Renal cortex interstitium (tissue), 11 donors: ENCODE measurements around the gene UBAC2. TPM values are rescaled to one million over a fixed set of nuclear protein-coding genes. Genes with fewer than 3 reads are reported as not detected.
"Not testable (repeated sequence)": the region's sequence is repeated elsewhere in the genome, so short reads cannot be mapped to it uniquely, and the experiment has no call there.

Experiments
- DNase-seq, 11 donors: peaks; one replicate each; pipeline ENCODE4 v3.0.0-alpha.2; 2013; ENCODE audit warnings: low read depth in 9 of 11, low spot score in 4 of 11; ENCODE audit errors: extremely low read depth in 1 of 11
- polyA plus RNA-seq, 3 donors: library from polyadenylated mRNA; unstranded; fragments of 120-200 nt; gene quantifications; one replicate each; pipeline ENCODE4 v1.2.1, GENCODE V29; 2013; ENCODE audit not compliant: insufficient read length in 3 of 3

Gene UBAC2
- polyA plus RNA-seq, 3 donors, result 77.7 to 98.0 (median 95.3) TPM

- DNase-seq, result no peak
These were observed 5.1 kb downstream of the UBAC2 start for GRCh38 chr13:99205621-99206220.

GRCh38 chr13:99206226-99206625 lies 5.6 kb downstream of the UBAC2 start:
- no peak for DNase-seq

- no peak for DNase-seq
These were observed 6.2 kb downstream of the UBAC2 start for GRCh38 chr13:99206873-99207272.

- no peak for DNase-seq
These were observed 6.9 kb downstream of the UBAC2 start for GRCh38 chr13:99207511-99207910.

- no peak for DNase-seq
These were observed 7.5 kb downstream of the UBAC2 start for GRCh38 chr13:99208185-99208584.

GRCh38 chr13:99208845-99209527 lies 8.3 kb downstream of the UBAC2 start:
- DNase-seq, result no peak

- not testable (repeated sequence) for DNase-seq
These were observed 10.0 kb downstream of the UBAC2 start for GRCh38 chr13:99210627-99211026.

GRCh38 chr13:99211421-99212035 lies 10.9 kb downstream of the UBAC2 start:
- no peak for DNase-seq

- DNase-seq, result no peak
These were observed 13.6 kb downstream of the UBAC2 start for GRCh38 chr13:99214232-99214631.

GRCh38 chr13:99214731-99215130 lies 14.1 kb downstream of the UBAC2 start:
- DNase-seq, result no peak

- no peak for DNase-seq
These were observed 14.7 kb downstream of the UBAC2 start for GRCh38 chr13:99215184-99215830.

GRCh38 chr13:99217461-99218110 lies 16.9 kb downstream of the UBAC2 start:
- DNase-seq, result no peak

GRCh38 chr13:99218126-99218525 lies 17.5 kb downstream of the UBAC2 start:
- no peak for DNase-seq

- DNase-seq, result peak in 2 of 11 donors; percentile 20 to 25
These were observed 17.9 kb downstream of the UBAC2 start for GRCh38 chr13:99218545-99218944.

GRCh38 chr13:99218969-99219368 lies 18.3 kb downstream of the UBAC2 start:
- DNase-seq, result no peak

- DNase-seq, result no peak
These were observed 19.7 kb downstream of the UBAC2 start for GRCh38 chr13:99220199-99220935.

- no peak for DNase-seq
These were observed 21.0 kb downstream of the UBAC2 start for GRCh38 chr13:99221567-99222239.

GRCh38 chr13:99223587-99223986 lies 22.9 kb downstream of the UBAC2 start:
- DNase-seq, result no peak
